RCC 7860 (cell line): ENCODE results near the gene FLG.
A peak's percentile ranks its signal among the peaks of the same experiment; 100 is the strongest.
"Not testable (repeated sequence)": the region's sequence is repeated elsewhere in the genome, so short reads cannot be mapped to it uniquely, and the experiment has no call there.

ENCODE experiments used
- DNase-seq: peaks from one replicate; pipeline ENCODE4 v3.0.0-alpha.2; 2015; ENCODE audit warnings: low spot score
- FAIRE-seq: peaks from 2 replicates; lab custom pipeline; 2012; peaks lifted over from hg19 to GRCh38; lab: Jason Lieb, UNC

FLG gene

GRCh38 chr1:152325111-152325510 lies at the start of gene FLG:
TSS of gene FLG (minus strand) at chr1:152325239. CDS start at chr1:152315456, 9,783 bp downstream.
- DNase-seq (peak; percentile 20), FAIRE-seq (no peak)

DNA sequence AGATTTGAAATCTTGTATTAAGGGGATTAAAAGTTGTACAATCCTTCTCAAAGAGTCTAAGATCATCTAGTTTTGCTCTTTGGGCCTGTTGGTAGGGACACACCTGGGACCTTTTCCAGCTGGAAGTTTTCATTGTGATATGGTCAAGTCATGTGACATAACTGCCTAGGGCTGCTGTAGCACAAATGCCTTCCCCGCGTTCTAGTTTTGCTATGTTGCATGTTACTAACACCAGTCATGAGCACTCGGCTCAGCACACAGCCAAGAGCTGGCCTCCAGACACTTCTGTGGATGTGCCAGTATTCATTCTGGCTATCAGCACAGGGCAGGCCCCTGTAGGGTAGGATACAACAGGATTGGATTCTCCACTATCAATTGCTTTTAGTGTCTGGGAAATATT lies 49.4 kb upstream of the FLG start:
- FAIRE-seq = no peak
- DNase-seq = no peak

DNA sequence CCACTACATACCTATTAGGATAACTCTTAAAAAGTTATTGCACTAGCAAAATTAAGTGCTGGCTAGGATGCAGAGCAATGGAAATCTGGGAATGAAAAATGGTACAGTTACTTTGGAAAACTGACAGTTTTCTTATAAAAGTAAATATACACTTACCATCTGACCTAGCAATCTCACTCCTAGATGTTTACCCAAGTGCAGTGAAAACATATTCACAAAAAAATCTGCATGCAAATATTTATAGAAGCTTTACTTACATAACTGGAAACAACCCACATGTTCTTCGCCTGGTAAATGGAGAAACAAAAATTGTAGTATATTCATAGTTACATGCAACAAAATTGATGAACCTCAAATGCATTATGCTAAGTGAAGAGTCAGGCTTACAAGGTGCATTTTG lies 47.6 kb upstream of the FLG start:
- DNase-seq = no peak
- no peak for FAIRE-seq

DNA sequence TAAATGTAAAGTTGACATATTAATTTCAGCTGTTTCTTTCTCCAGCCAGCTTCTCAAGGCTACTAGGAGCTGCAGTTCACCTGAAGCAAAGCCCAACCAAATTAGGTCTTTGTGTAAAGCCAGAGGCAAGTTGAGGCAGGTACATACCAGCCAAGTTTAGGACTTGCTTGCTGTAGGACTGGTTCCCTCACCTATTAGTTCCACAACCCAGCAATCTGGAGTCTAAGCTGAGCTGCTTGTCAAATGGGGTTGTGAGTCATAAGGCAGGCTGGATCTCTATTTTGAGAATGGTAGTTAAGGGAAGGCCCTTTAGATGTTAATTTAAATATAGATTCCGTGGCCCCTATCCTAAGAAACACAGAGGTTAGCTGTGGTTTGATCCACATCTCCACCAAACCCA lies 42.4 kb upstream of the FLG start:
- DNase-seq = no peak
- no peak for FAIRE-seq

DNA sequence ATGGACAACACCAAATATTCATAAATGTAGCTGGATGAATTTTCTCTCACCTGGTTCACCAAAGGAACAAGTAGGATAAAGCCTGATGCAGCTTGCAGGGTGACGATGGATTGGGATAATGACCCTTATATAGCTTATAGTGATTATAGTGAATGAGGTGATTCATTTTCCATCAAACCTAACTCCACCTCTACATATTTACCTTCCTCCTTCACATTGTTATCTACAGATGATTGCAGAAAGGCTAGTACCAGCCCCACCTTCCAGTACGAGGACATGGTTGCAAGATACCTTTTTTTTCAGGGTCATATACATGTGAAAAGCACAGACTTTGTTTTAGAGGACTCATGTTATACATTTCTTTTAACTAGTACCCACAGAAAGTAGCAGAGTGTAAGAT lies 34.9 kb upstream of the FLG start, which contains the start of gene FLG2:
Gene FLG2, minus strand, starts transcription at position 101 of the 400 bp plus-strand sequence. CDS start 1,122 bp downstream, outside the sequence.
- no peak for DNase-seq
- no peak for FAIRE-seq

GRCh38 chr1:152356736-152357135 lies 31.7 kb upstream of the FLG start:
- FAIRE-seq (no peak), DNase-seq (no peak)

- DNase-seq = no peak
- no peak for FAIRE-seq
These were observed 24.6 kb upstream of the FLG start for GRCh38 chr1:152349611-152350010.

DNA sequence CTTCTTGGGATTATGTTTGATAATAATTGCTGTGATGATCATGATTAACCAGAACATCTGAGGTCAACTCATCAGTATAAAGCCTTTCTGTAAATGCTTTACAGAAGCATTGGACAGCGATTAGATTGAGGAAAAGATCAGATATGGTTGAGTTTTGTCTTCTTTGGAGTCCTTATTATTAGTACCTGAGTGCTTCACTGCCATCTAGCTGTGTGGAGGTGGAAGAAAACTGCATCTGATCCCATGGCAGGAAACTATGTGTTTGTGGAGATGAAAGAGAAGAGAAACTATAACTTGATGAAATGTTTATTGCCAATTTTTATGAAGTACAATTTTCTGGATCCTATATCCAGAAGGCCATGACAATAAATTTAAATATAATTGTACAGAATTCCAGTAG lies 23.4 kb upstream of the FLG start:
- FAIRE-seq (peak; percentile 53), DNase-seq (peak; percentile 35)

GRCh38 chr1:152347116-152347728 lies 22.2 kb upstream of the FLG start:
- peak; percentile 61 for DNase-seq

GRCh38 chr1:152344438-152344837 lies 19.4 kb upstream of the FLG start:
- no peak for DNase-seq
- no peak for FAIRE-seq

More at GRCh38 chr1:152347116-152347728, 22.2 kb upstream of the FLG start:
- FAIRE-seq = peak; percentile 76

DNA sequence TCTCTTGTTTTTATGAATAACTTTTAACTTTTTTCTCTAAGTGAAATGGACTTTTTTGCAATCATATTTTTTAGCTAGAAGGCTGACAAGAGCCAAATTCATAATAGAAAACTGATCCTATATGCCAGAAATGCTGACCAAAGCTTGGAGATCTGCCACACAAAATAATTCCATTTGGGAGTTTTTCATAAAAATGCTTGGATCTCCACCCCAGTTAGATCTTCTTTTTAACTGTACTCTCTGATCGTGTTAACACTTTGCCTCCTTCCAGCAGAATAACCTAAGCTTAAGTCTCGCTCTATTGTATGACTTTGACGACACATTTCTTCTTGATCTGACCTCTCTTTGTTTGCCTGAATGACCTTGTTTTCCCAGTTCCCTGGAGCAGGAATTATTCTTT lies 18.0 kb upstream of the FLG start:
- FAIRE-seq (no peak), DNase-seq (no peak)

DNA sequence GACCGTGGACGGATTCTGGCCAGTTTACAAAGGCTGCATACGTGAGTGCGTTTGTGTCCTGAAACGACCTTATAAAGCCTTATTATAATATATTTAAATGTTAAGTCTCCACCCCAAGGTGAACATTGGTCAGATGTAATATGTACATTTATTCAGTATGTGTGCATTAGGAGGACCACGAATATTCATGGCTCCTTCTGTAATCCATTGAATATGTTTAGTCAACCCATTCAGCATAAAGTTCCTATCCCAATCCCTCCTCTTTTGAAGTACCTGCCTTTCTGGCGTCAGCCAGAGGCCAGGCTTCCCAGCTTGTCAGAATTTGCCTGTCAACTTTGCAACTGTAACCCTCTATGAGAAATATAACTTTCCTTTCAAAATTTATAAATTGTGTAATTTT lies 10.4 kb upstream of the FLG start:
- DNase-seq = no peak
- FAIRE-seq = no peak

GRCh38 chr1:152328801-152329391 lies 3.9 kb upstream of the FLG start:
- FAIRE-seq (peak; percentile 96), DNase-seq (peak; percentile 95)

GRCh38 chr1:152313970-152314369 lies 11.1 kb downstream of the FLG start:
- FAIRE-seq = no peak
- DNase-seq = no peak

- no peak for DNase-seq
- no peak for FAIRE-seq
These were observed 11.7 kb downstream of the FLG start for GRCh38 chr1:152313319-152313801.

GRCh38 chr1:152312169-152312568 lies 12.9 kb downstream of the FLG start:
- not testable (repeated sequence) for FAIRE-seq, DNase-seq

- FAIRE-seq = no peak
These were observed 15.1 kb downstream of the FLG start for GRCh38 chr1:152309955-152310354.

DNA sequence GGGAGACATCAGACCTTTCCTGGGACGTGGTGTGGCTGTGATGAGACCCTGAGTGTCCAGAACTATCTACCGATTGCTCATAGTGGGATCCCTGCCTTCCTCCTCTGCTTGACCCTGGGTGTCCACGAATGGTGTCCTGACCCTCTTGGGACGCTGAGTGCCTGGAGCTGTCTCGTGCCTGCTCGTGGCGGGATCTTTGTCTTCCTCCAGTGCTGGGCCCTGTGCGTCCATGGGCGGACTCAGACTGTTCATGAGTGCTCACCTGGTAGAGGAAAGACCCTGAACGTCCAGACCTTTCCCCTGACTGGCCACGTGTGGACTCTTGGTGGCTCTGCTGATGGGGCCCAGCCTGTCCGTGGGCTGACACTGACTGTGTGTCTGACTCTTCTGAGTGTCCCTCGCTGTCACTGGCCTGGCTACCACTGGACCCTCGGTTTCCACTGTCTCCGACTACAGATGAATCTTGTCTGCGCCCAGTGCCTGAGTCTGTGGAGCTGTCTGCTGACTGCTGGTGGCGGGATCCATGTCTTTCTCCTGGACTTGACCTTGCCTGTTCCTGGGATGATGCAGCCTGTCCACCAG lies 15.6 kb downstream of the FLG start:
- DNase-seq, FAIRE-seq: not testable (repeated sequence)

More at GRCh38 chr1:152309955-152310354, 15.1 kb downstream of the FLG start:
- DNase-seq = no peak

GRCh38 chr1:152308758-152309157 lies 16.3 kb downstream of the FLG start:
- DNase-seq, FAIRE-seq: not testable (repeated sequence)

DNA sequence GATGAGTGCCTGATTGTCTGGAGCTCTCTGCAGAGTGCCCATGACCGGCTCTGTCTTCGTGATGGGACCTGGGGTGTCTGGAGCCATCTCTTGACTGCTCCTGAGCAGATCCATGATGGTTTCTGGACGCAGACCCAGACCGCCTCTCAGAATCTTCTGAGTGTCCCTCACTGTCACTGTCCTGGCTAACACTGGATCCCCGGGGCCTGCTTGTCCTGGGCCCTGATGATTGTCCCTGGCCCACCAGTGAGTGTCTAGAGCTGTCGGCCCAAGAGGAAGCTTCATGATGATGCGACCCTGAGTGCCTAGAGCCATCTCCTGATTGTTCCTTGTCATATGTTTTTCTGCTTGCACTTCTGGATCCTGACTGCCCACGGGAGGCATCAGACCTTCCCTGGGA lies 17.1 kb downstream of the FLG start:
- FAIRE-seq, DNase-seq: not testable (repeated sequence)

DNA sequence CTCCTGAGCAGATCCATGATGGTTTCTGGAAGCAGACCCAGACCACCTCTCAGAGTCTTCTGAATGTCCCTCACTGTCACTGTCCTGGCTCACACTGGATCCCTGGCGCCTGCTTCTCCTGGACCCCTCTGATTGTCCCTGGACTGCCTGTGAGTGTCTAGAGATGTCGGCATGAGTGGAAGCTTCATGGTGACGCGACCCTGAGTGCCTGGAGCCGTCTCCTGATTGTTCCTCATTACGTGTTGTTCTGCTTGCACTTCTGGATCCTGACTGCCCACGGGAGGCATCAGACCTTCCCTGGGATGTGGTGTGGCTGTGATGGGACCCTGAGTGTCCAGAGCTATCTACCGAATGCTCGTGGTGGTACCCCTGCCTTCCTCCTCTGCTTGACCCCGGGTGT lies 18.9 kb downstream of the FLG start:
- FAIRE-seq, DNase-seq: not testable (repeated sequence)

DNA sequence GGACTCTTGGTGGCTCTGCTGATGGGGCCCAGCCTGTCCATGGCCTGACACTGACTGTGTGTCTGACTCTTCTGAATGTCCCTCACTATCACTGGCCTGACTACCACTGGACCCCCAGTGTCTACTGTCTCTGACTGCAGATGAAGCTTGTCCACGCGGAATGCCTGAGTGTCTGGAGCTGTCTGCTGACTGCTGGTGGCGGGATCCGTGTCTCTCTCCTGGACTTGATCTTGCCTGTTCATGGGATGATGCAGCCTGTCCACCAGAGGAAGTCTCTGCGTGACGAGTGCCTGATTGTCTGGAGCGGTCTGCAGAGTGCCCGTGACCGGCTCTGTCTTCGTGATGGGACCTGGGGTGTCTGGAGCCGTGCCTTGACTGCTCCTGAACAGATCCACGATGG lies 20.3 kb downstream of the FLG start:
- not testable (repeated sequence) for FAIRE-seq, DNase-seq
